Suprapubic skin (tissue), 4 donors: Measurements from ENCODE around the gene CCDC188.

ENCODE experiments used
- EP300 ChIP-seq: sonication (generic); formaldehyde crosslinking; IDR thresholded peaks from one replicate; pipeline ENCODE4 v1.6.1; 2017; ENCODE audit warnings: antibody characterized with exemption
- POLR2A ChIP-seq, 2 donors: fragments of 450-650 bp; IDR thresholded peaks; one replicate each; pipeline ENCODE4 v1.6.1; 2017; ENCODE audit warnings: antibody characterized with exemption in 2 of 2, mild to moderate bottlenecking in 2 of 2, moderate library complexity in 2 of 2
- POLR2AphosphoS5 ChIP-seq, 3 donors: sonication (generic); formaldehyde crosslinking; IDR thresholded peaks; one replicate each; pipeline ENCODE4 v1.6.1; 2017; ENCODE audit warnings: antibody characterized with exemption in 3 of 3
- TF ChIP-seq, protein P1 (sequence below), 2 donors: fragments of 200-600 bp in 1 of 2; fragments of 450-650 bp in 1 of 2; sonication (generic) in 1 of 2; IDR thresholded peaks; one replicate each; pipeline ENCODE4 v1.5.1; 2016 to 2019; ENCODE audit warnings: antibody characterized with exemption in 2 of 2, mild to moderate bottlenecking in 1 of 2, moderate library complexity in 1 of 2

DNA sequence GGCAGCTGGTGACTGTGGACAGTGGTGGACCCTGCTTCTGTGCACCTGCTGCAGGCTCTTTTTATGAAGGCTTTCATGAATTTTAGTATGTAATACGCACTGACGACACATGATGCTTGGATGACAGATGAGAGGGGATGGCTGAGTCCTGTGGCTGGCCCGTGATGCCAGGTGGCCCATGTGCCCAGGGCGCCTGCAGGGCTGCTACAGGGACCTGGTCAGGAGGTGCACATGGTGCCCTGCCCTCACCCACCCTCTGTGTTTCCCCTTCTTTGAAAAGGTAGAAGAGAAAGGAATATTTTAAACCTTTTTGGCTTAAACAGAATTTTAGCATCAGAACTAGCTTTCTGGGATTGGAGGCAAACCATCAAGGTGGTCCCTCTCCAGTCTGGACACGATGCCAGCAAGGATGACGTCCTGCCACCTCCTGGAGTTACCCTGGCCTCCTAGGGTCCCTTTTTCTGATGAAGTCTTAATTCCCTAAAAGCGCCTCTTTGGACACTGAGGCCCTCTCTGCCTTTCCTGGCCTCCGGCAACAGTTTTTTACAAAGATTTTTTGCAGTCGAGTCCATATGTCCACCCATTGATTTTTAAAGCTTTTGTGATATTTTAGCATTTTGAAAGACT, 40.4 kb downstream of the CCDC188 start:
- TF ChIP-seq, protein P1, sequence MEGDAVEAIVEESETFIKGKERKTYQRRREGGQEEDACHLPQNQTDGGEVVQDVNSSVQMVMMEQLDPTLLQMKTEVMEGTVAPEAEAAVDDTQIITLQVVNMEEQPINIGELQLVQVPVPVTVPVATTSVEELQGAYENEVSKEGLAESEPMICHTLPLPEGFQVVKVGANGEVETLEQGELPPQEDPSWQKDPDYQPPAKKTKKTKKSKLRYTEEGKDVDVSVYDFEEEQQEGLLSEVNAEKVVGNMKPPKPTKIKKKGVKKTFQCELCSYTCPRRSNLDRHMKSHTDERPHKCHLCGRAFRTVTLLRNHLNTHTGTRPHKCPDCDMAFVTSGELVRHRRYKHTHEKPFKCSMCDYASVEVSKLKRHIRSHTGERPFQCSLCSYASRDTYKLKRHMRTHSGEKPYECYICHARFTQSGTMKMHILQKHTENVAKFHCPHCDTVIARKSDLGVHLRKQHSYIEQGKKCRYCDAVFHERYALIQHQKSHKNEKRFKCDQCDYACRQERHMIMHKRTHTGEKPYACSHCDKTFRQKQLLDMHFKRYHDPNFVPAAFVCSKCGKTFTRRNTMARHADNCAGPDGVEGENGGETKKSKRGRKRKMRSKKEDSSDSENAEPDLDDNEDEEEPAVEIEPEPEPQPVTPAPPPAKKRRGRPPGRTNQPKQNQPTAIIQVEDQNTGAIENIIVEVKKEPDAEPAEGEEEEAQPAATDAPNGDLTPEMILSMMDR (IDR thresholded peaks at IDR 0.05) = no peak
- TF ChIP-seq POLR2A (IDR thresholded peaks at IDR 0.05) (no peak), POLR2AphosphoS5 (IDR thresholded peaks at IDR 0.05) (no peak), EP300 (no peak)
